ENCODE measurements around the gene XRN1. TPM values are rescaled to one million over a fixed set of nuclear protein-coding genes. Genes with fewer than 3 reads are reported as not detected.

XRN1 gene
- total and polyA plus RNA-seq, 12 donors, result 2.1 to 33.4 (median 20.6) TPM

DNA sequence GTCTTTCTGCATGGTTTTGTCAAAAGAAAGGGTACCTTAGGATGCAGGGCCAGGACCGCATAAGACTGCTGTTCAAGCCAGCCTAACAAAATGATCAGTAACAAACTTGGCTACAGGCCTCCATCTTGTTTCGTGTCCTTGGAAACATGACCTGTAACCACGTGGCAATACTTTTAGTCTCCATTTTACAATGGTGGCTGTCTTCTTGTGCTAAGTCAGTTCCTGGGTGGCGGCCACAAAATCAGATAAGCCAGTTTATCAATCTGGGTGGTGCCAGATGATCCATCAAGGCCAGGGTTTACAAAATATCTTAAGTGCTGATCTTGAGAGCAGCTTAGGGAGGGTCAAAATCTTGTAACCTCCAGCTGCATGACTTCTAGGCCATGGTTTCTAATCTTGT, 165.3 kb downstream of the XRN1 start:
- no peak for ATAC-seq
- WGBS, 2 donors, result 86 to 89% methylated on average over 4 of the region's 4 CpGs
- no peak overlapping the region for H3K27ac ChIP-seq
- no peaks in the 10 kb centered on the region for H3K27me3 ChIP-seq
- intact Hi-C loops (cut with DNase I), result loop anchor here in 7 of 10 donors (5.0 to 10.0 kb wide), 6 partner anchors 100 to 708 kb away; no protein-coding TSS in a partner anchor
- TF ChIP-seq, protein P1, sequence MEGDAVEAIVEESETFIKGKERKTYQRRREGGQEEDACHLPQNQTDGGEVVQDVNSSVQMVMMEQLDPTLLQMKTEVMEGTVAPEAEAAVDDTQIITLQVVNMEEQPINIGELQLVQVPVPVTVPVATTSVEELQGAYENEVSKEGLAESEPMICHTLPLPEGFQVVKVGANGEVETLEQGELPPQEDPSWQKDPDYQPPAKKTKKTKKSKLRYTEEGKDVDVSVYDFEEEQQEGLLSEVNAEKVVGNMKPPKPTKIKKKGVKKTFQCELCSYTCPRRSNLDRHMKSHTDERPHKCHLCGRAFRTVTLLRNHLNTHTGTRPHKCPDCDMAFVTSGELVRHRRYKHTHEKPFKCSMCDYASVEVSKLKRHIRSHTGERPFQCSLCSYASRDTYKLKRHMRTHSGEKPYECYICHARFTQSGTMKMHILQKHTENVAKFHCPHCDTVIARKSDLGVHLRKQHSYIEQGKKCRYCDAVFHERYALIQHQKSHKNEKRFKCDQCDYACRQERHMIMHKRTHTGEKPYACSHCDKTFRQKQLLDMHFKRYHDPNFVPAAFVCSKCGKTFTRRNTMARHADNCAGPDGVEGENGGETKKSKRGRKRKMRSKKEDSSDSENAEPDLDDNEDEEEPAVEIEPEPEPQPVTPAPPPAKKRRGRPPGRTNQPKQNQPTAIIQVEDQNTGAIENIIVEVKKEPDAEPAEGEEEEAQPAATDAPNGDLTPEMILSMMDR (IDR thresholded peaks at IDR 0.05), result no peak
- DNase-seq, result no peak
- peaks cover 0 to 7% (median 0%) of the 10 kb centered on the region in 11 donors for H3K9me3 ChIP-seq
- no peak overlapping the region for H3K4me3 ChIP-seq
- H3K36me3 ChIP-seq, result no peaks in the 10 kb centered on the region
- peaks cover 0 to 6% (median 0%) of the 10 kb centered on the region in 9 donors for H3K4me1 ChIP-seq

DNA sequence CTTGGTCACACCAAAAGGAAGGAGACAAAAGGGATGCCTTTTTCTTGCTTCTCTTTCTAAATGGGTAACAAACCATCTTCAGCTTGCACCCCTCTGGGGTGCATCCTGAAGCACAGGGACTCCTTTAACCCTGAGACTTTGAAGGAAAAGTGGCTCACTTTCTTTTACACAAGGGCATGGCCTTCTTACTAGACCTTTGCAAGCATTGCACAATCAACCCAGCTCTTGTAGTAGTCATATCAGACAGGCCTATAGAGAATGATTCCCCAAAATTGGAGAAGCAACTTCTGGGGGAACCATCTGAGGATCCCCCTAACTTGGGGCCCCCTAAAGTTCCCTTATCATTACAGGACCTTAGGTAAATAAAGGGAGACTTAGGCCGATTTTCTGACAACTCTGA, 166.4 kb downstream of the XRN1 start:
- Histone ChIP-seq H3K4me3 (no peak overlapping the region), H3K27ac (no peak overlapping the region), H3K27me3 (no peaks in the 10 kb centered on the region), H3K4me1 (peaks cover 0 to 13% (median 0%) of the 10 kb centered on the region in 9 donors), H3K9me3 (no peaks in the 10 kb centered on the region), H3K36me3 (no peaks in the 10 kb centered on the region)
- DNase-seq, result no peak
- TF ChIP-seq, protein P1 (IDR thresholded peaks at IDR 0.05), result no peak
- no peak for ATAC-seq
- WGBS, 2 donors, result 74 to 80% methylated on average over 1 of the region's 1 CpG
- intact Hi-C loops (cut with DNase I), result loop anchor here in 7 of 10 donors (2.0 to 10.0 kb wide), 9 partner anchors 99 to 707 kb away; no protein-coding TSS in a partner anchor

DNA sequence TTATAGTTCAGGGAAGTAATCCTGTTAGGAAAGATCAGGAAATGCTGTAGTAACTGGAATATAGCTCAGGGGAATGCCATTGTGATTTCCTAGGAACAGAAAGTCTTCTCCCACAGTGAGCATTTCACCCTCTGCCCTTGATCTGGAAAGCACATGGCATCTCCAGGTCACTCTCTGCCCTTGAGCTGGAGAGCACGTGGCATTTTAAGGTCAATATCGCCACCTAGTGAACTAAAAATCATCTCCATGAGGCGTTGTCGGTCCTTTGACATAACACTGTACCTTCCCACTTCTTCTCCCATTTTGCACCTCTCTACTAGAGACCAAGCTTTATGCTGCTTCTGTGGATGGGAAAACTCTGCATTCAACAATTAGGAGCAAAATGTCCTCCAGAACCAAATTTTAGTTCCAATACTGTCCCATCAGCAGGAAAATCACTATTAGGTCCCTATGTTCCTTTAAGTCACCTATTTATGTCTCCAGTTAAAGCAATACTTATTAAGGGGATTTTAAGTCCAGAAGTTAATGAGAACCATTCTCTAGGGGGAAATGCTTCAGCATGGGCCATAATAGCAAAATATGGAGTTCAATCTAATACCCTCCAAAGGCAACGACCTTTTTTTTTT, 167.8 kb downstream of the XRN1 start:
- H3K4me1 ChIP-seq, result peaks cover 0 to 27% (median 0%) of the 10 kb centered on the region in 9 donors
- H3K27me3 ChIP-seq, result no peaks in the 10 kb centered on the region
- WGBS, 2 donors, result 18 to 20% methylated on average over 5 of the region's 5 CpGs
- intact Hi-C loops (cut with DNase I), result loop anchor here (1.0 to 10.0 kb wide), 13 partner anchors 95 to 705 kb away; no protein-coding TSS in a partner anchor
- DNase-seq (peak in 1 of 2 donors; percentile 54), ATAC-seq (peak; percentile 81 to 95 (median 92))
- H3K9me3 ChIP-seq, result no peaks in the 10 kb centered on the region
- TF ChIP-seq, protein P1 (IDR thresholded peaks at IDR 0.05), result peak; percentile 34 to 82 (median 73)
- no peak overlapping the region for H3K4me3 ChIP-seq
- H3K36me3 ChIP-seq, result no peaks in the 10 kb centered on the region
- no peak overlapping the region for H3K27ac ChIP-seq

DNA sequence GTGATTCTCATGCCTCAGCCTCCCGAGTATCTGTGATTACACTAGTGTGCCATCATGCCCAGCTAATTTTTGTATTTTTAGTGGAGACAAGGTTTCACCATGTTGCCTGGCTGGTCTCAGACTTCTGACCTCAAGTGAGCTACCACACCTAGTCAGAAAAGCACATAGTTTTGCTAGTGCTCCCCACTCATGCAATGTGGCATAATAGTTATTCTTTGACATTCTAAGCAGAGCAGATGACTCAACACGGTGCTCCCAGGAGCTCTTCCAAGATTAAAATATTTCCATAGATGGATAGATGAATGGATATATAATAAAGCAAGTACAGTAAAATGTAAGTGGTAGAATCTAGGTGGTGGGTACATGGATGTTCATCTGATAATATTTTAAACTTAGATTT, 169.4 kb downstream of the XRN1 start:
- ATAC-seq, result no peak
- intact Hi-C loops (cut with DNase I), result loop anchor here in 8 of 10 donors (2.0 to 10.0 kb wide), 7 partner anchors 94 to 316 kb away; no protein-coding TSS in a partner anchor
- TF ChIP-seq, protein P1 (IDR thresholded peaks at IDR 0.05), result no peak
- WGBS, 2 donors, result 74 to 85% methylated on average over 2 of the region's 2 CpGs
- Histone ChIP-seq H3K27ac (no peak overlapping the region), H3K27me3 (no peaks in the 10 kb centered on the region), H3K4me1 (peaks cover 0 to 30% (median 0%) of the 10 kb centered on the region in 9 donors), H3K9me3 (peaks cover 0 to 7% (median 0%) of the 10 kb centered on the region in 11 donors), H3K36me3 (no peaks in the 10 kb centered on the region), H3K4me3 (no peak overlapping the region)
- no peak for DNase-seq
